GM12864 (cell line): ENCODE data around the gene ACER3.

Experiments used
- DNase-seq: peaks from one replicate; pipeline ENCODE4 v3.0.0-alpha.2; 2011; ENCODE audit warnings: low read depth
- H3K4me3 ChIP-seq: 2 replicates; pipeline ENCODE4 v1.5.1; 2011; ENCODE audit warnings: mild to moderate bottlenecking, low read depth, low read length, control low read depth
- TF ChIP-seq, protein P1 (sequence below): IDR thresholded peaks from 2 replicates; pipeline ENCODE4 v1.5.1; 2011; ENCODE audit warnings: low read depth, mild to moderate bottlenecking, moderate library complexity, low read length, control low read depth, inconsistent platforms; ENCODE audit errors: missing control alignments

Gene ACER3

DNA sequence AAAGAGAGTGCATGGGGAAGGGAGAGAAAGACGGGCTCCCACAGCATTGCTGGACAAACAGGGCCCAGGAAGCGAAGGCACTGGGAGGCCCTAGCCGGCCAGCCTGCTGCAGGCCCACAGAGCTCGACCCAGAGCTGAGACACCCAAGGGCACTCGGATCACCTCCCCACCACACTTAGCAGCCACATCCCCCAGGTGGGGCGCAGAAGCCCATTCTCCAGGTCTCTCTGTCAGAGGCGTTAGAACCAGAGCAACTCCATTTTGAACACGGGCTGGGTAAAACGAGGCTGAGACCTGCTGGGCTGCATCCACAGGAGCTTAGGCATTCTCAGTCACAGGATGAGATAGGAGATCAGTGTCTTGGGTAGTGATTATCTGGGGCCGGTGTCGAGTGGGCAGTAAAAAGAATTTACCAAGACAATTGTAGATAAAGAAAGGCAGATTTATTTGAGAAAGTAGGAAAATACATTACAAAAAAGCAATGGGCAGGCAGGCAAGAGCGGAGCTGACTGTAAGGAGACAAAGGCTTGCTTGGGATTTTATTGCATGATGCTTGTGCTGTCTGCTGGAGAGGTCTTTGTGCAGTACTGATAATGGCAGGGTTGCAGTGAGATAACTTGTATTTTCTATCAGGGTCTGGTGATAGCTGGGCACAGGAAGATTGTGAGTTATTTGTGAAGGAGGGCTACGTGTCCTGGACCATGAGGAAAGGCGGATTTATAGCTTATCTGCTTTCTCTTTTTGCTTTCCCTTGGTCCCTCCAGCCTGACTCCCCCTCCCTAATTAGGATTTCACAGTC is 192.7 kb downstream of the ACER3 start:
- no peak for DNase-seq
- TF ChIP-seq, protein P1, sequence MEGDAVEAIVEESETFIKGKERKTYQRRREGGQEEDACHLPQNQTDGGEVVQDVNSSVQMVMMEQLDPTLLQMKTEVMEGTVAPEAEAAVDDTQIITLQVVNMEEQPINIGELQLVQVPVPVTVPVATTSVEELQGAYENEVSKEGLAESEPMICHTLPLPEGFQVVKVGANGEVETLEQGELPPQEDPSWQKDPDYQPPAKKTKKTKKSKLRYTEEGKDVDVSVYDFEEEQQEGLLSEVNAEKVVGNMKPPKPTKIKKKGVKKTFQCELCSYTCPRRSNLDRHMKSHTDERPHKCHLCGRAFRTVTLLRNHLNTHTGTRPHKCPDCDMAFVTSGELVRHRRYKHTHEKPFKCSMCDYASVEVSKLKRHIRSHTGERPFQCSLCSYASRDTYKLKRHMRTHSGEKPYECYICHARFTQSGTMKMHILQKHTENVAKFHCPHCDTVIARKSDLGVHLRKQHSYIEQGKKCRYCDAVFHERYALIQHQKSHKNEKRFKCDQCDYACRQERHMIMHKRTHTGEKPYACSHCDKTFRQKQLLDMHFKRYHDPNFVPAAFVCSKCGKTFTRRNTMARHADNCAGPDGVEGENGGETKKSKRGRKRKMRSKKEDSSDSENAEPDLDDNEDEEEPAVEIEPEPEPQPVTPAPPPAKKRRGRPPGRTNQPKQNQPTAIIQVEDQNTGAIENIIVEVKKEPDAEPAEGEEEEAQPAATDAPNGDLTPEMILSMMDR: no peak
- H3K4me3 ChIP-seq: no peak overlapping the region

DNA sequence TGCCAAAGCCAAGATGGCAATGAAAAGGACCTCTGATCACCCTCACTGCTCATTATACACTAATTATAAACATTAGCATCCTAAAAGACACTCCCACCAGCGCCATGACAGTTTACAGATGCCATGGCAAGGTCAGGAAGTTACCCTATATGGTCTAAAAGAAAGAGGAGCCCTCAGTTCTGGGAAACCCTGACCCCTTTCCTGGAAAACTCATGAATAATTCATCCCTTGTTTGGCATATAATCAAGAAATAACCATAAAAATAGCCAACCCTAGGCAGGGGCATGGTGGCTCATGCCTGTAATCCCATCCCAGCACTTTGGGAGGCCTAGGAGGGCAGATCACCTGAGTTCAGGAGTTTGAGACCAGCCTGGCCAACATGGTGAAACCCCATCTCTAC is 193.4 kb downstream of the ACER3 start:
- no peak overlapping the region for H3K4me3 ChIP-seq
- TF ChIP-seq, protein P1: no peak
- DNase-seq: no peak

DNA sequence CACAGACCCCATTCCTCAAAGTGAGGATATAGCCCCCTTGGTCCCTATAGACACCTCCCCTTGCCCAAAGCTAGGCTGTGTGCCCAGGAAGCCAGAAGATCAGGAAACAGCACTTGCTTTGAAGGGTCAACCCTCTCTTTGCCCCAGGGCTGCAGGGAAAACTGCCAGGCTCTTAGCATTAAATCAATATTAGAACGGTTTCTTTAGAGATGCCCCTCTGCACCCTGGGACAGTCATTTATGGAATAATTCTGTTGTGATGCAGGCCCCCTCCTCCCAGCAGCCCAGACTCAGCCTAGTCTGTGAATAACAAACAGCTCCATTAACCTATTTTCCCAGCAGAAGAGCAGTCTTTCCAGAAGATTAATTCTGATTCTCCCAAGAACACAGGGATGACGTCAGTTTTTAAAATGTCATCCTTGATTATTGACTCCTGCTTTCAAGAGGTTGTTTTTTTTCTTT is 194.4 kb downstream of the ACER3 start:
- no peak overlapping the region for H3K4me3 ChIP-seq
- DNase-seq: no peak
- TF ChIP-seq, protein P1: no peak

DNA sequence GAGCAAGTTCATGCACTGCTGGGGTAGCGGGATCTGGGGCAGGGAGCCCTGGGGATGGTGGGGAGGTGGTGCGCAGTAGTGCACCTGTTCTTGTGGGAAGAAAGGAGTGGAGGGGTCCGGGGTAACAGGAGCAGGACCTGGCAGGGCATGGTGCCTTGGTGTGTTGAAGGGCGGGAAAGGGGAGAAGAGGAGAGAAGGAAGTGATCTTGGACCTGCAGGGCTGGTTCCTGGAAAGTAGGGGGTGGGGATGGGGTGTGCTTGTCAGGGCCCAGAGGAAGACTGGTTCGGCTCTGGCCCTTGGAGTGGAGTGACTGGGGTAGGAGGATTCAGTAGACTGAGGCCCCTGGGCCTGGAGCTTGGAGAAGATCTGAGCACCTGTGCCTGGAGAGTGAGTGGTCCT is 195.2 kb downstream of the ACER3 start:
- no peak for DNase-seq
- H3K4me3 ChIP-seq: no peak overlapping the region
- TF ChIP-seq, protein P1: no peak

DNA sequence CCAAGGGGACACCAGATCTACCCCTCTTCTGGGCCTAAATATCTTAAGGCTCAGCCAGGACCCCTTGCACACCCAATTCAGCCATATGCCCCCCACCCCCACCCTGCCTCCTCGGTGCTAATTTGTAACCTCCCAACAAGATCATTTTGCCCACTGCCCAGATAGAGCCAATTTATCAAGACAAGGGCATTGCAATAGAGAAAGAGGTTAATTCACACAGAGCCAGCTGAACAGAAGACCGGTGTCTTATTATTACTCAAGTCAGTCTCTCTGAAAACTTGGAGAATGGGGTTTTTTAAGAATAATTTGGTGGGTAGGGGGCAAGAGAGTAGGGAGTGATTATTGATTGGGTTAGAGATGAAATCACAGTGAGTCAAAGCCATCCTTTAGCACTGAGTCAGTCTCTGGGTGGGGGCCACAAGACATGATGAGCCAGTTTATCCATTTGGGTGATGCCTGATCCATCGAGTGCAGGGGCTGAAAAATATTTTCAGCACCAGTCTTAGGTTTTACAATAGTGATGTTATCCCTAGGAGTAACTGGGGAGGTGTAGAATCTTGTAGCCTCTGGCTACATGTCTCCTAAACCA is 196.2 kb downstream of the ACER3 start:
- DNase-seq: no peak
- H3K4me3 ChIP-seq: no peak overlapping the region
- TF ChIP-seq, protein P1: no peak

DNA sequence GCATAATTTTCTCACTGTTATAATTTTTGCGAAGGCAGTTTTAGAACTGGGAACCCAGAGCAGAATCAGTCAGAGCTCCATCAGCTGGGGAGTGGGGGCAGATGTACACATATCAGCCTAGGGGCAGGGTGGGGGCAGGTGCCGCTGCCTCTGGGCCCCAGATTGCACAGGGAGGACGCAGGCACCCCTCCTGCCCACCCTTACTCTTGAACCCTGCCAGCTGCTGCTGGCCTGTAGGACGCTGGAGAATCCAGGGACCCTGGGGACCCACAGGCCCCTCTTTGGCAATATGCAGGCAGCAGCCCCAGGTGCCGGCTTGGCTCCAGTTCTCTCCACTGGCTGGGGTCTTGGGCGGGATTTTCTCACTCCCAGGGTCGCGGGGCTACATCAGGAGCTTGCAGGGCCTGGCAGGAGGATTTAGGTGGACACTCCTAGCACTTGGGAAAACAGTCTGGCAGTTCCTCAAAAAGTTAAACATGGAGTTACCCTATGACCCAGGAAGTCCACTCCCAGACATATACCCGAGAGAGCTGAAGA is 197.3 kb downstream of the ACER3 start:
- DNase-seq: no peak
- no peak overlapping the region for H3K4me3 ChIP-seq
- TF ChIP-seq, protein P1: no peak

DNA sequence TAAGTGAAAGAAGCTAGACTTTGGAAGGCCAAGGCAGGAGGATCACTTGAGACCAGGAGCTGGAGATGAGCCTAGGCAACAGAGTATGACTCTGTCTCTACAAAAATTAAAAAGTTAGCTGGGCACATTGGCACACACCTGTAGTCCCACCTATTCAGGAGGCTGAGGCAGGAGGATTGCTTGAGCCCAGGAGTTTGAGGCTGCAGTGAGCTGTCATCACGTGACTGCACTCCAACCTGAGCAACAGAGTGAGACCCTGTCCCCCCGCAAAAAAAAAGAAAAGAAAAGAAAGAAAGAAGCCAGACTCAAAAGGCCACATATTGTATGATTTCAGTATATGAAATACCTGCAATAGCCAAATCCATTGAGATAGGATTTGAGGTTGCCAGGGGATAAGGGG is 198.2 kb downstream of the ACER3 start:
- no peak overlapping the region for H3K4me3 ChIP-seq
- no peak for DNase-seq
- TF ChIP-seq, protein P1: no peak
